GM18909 (cell line): Measurements from ENCODE around the gene C15orf40.
"Not testable (repeated sequence)": the region's sequence is repeated elsewhere in the genome, so short reads cannot be mapped to it uniquely, and the experiment has no call there.

ENCODE experiments used
- ATAC-seq: cut with Tn5 transposase; IDR thresholded peaks from one replicate; pipeline ENCODE4 v1.9.1; 2021; ENCODE audit warnings: mild to moderate bottlenecking; ENCODE audit not compliant: unreplicated experiment, poor library complexity

The C15orf40 gene

GRCh38 chr15:82959423-82959822, 52.0 kb downstream of the C15orf40 start:
- ATAC-seq: no peak

GRCh38 chr15:82958638-82959037, 52.8 kb downstream of the C15orf40 start:
- no peak for ATAC-seq

- ATAC-seq: no peak
These were observed 59.0 kb downstream of the C15orf40 start, which contains the start of gene HOMER2 for GRCh38 chr15:82952158-82953081. Gene HOMER2, minus strand, starts transcription at chr15:82952720. Its CDS starts 185 bp downstream, at chr15:82952535.

DNA sequence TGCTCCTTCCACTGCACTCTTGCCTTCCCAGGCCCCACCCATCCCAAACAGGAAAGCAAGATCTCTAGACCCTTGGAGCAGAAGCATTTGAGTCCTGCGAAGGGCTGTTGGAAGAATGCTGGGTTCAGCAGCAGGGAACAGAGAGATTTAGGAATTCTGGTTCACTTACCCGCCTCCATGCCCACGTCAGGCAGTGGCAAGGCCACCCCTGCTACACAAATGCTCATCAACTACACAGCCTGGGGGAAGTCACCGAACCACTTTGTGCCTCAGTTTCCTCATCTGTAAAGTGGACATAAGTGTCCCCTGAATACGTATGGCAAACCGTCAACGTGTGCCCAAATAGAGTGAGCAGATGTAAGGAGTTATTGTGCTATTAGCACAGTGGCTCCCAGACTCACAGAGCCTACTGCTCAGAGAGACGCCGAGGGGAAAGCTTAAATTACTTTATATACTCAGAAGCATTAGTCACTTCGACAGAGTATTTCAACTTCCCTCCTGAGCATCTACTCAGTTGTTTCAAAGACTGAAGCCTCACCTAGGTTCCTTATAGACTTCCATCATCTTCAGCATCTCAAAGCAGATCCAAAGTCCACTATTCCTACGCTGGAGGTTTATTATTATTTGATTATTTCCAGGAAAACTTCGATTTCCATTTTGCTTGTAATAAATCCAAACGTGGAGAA, 59.8 kb downstream of the C15orf40 start:
- no peak for ATAC-seq

DNA sequence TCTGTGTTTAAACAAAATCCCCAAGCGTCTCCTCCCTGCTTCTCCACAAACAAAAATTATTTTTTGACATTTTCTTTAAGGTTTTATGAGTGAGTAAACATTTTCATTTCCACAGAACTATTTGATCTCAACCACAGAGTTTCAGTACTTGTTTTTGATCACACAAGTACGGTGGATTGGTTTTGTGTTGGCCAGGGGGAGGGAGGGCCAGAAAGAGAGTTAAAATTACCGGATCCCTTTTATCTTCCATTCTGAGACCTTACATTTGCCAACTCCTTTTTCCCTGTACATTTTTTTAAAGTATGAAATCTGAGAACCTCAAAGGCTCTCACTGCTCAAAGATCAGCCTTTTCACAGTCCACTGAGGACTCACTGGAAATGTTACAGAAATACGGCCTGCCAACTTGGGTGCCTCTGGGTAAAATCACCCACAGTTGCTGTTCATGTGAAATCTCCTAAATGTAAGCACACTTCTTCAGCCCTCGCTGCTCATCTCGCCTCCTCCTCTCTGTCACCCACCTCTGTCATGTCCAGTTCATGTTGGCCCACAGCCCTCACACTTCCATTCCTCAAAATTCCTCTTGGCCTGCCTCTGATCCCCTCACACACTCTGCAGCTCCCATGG, 60.6 kb downstream of the C15orf40 start:
- peak; percentile 57 for ATAC-seq

GRCh38 chr15:82950295-82950694, 61.1 kb downstream of the C15orf40 start:
- no peak for ATAC-seq

DNA sequence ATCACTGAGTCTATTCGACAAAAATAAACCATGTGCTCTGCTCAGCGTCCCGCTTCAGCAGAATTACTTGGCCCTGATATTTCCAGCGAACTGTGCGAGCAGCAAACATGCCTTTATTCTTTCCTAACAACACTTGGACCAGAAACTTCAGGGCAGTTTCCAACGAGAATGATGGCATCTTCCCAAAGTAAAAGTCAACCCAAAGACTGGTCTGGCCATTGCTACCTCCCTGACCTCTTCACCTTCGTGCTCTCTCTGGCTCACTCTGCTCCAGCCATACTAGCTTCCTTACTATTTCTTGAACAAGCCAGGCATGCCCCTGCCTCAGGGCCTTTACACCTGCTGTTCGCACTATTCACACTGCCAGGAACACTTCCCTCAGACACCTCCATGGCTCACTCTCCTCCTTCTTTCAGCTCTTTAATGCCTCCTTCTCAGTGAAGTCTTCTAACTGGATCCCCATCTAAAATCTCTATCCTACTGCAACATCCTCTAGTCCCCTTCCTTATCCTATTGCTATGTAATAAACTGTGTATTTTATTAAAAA, 65.2 kb downstream of the C15orf40 start:
- no peak for ATAC-seq

DNA sequence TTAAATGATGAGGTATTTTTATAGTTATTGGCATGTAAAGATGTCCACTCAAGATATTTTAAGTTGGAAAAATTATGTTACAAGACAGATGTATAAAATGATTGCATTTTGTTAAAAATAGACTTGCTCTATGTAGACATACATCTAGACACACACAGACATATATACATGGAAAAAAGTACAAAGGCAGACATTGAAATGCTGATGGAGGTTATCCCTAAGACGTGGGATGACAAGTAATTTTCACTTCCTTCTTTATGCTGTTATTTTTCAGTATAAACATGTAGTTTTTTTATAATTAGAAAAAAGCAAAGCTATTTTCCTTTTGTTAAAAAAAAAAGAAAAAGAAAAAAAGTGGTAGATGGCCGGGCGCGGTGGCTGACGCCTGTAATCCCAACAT, 66.1 kb downstream of the C15orf40 start:
- ATAC-seq: no peak

- ATAC-seq: no peak
These were observed 66.6 kb downstream of the C15orf40 start for GRCh38 chr15:82944821-82945220.

DNA sequence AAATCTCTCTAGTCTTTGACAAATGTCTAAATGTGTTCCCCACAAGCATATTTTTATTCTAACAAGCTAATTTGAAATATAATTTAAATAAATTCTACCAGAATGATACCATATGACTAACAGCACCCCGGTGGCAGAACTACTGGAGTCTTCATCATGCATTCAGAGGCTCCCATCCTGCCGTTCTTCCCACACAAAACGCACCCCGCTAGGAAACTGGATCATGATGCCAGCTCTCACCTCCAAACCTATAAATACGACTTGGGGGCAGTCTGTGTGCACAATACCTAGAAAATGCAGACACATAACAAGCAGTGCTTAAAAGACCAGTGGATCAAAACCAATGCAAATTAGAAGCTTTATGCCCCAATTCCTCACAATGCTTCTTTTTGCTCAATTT, 67.4 kb downstream of the C15orf40 start:
- ATAC-seq: no peak

DNA sequence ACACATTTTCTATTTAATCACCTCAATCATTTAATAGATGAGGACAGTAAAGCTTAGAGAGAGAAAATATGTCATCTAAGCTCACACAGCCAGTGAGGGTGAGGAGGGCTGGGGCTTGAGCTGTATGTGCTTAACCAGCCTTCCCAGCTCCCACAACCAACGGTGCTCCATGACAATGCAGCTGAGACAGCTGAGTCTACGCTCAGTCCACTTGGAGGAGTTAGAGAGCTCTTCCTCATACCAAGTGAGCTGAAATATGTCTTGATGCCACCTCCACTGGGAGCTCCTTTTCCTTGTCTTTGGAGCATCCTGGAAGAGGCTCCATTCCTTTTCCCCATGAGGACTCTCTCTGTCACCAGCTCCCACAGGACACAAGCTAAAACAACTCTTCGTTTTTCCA, 68.3 kb downstream of the C15orf40 start:
- ATAC-seq: no peak

DNA sequence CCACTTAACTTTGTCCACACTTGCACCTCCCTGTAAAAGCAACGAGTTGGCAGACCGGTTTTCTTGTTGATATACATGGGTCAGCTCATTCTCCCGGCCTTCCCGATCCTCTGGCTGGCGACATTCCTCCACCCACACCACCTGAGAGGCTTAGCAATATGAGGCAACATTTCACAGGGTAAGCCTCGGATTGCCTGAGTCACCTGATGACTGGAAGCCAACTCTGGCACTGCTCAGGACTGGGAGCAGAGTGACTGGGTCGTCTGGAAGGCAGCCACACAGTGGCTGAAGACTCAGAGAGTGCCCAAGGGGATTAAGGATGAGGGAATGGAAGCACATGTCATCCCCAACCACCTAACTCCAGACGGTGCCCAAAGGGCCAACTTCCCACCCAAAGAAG, 68.7 kb downstream of the C15orf40 start:
- no peak for ATAC-seq

GRCh38 chr15:82939678-82940077, 71.8 kb downstream of the C15orf40 start:
- ATAC-seq: not testable (repeated sequence)
